Vagina (tissue), 2 donors: Measurements from ENCODE around the gene ACTRT2.

Experiments used
- CTCF ChIP-seq, 3 experiments: fragments of 450-650 bp in 2 of 3; fragments of 200-600 bp in 1 of 3; sonication (generic) in 1 of 3; IDR thresholded peaks; one replicate each; pipeline ENCODE4 v1.5.1; 2017 to 2019; ENCODE audit warnings: antibody characterized with exemption in 3 of 3, mild to moderate bottlenecking in 2 of 3, moderate library complexity in 2 of 3
- POLR2A ChIP-seq, 2 donors: fragments of 450-650 bp; IDR thresholded peaks; one replicate each; pipeline ENCODE4 v1.6.1; 2017; ENCODE audit warnings: antibody characterized with exemption in 2 of 2, mild to moderate bottlenecking in 2 of 2, moderate library complexity in 2 of 2
- POLR2AphosphoS5 ChIP-seq, 2 donors: sonication (generic); formaldehyde crosslinking; IDR thresholded peaks; one replicate each; pipeline ENCODE4 v1.9.0; 2017; ENCODE audit warnings: antibody characterized with exemption in 2 of 2, mild to moderate bottlenecking in 2 of 2, low read depth in 1 of 2; ENCODE audit not compliant: insufficient read depth in 1 of 2

GRCh38 chr1:3032371-3033039 lies 11.2 kb downstream of the ACTRT2 start:
- TF ChIP-seq CTCF (IDR thresholded peaks at IDR 0.05) (no peak), POLR2A (IDR thresholded peaks at IDR 0.05) (no peak), POLR2AphosphoS5 (IDR thresholded peaks at IDR 0.05; ENCODE audit: insufficient read depth in 1 of 2, low read depth in 1 of 2) (no peak)
